Kidney tubule cell (primary cell): Measurements from ENCODE around the gene EYA3.

Experiments
- DNase-seq: peaks from one replicate; pipeline ENCODE4 v3.0.0-alpha.2; 2018; ENCODE audit warnings: low spot score

The EYA3 gene

GRCh38 chr1:28112388-28113241 is 24.2 kb upstream of the EYA3 start:
- peak; percentile 96 for DNase-seq

- DNase-seq: peak; percentile 57
Measured at GRCh38 chr1:28111157-28111556, 22.7 kb upstream of the EYA3 start.

DNA sequence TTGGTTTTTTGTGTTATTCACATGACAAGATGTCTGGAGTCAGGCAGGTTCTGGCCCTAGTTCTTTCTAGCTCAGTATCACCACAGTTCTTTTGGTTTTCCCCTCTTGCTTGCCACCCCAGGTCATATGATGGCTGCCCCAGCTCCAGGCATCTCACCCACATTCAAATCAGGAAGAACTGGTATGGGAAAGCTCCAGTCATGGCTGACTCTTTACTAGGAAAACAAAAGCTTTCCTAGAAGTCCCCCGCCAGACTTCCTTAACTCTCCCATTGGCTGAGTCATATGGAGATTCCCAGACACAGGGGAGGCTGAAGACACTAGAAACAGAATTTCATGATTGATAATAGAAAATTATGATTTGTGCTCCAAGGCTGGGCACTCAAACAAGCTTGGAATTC is 22.1 kb upstream of the EYA3 start:
- DNase-seq: peak; percentile 85

- DNase-seq: no peak
Measured at GRCh38 chr1:28109639-28110038, 21.2 kb upstream of the EYA3 start.

DNA sequence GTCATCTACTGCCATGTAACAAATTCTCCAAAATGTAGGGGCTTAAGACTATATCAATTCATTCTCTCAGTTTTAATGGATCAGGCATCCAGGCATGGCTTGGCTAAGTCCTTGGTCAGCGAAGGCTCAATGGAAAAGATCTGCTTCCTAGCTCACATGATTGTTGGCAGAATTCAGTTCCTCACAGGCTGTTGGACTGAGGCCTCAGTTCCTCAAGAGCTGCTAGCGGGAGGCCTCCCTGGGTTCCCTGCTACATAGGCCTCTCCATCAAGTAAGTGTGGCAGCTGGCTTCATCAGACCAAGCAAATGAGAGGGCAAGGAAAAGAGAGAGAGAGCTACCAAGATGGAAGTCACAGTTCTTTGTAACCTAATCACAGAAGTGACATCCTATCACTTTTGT is 19.6 kb upstream of the EYA3 start:
- DNase-seq: no peak

DNA sequence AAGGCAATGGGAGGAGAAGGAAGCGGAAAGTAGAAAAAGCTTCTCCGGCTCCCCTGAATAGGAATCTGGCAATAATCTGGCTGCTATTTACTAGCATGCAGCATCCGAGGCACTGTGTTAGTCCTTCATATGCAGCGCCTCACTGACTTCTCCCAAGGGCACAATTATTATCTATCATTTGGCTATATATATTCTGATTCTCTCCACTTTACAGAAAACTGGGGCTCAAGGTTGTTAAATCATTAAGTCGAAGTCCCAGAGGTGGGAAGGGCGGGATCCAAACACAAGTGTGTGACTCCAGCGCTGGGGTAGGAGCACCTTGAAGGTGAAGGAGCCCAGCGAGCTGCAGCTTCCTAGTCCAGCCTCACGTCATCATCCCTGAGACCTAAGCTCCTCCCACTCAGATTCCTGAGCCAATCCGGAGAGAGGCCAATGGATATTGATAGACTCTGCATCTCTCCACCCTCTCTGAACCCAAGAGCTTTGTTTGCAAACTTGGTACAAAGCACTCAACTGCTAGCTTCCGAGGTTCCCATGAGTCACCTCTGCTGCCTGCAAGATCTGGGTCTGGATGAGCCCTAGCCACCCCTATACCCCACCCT is 16.6 kb upstream of the EYA3 start:
- peak; percentile 89 for DNase-seq

DNA sequence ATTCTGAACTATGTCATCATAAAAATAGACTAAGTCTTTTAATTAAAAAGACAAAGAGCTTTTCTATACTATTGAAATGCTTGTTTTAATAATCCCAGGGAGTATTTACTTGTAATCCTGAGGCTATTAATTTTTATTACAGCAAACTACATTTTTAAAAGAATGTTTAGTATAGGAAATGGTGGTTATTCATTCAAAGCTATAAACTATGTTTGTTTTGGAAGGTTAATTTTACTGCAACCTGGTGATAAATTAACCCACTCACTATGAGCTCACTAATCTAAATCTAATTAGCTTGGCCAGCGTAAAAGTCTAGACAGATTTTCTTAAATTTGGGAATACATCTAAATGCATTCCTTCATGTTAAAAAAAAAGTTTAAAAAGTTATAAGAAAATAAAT is 13.8 kb upstream of the EYA3 start:
- no peak for DNase-seq

- DNase-seq: no peak
Measured at GRCh38 chr1:28099050-28099769, 10.8 kb upstream of the EYA3 start.

GRCh38 chr1:28097100-28097472 is 8.7 kb upstream of the EYA3 start:
- no peak for DNase-seq

GRCh38 chr1:28096210-28097099 is 8.0 kb upstream of the EYA3 start:
- DNase-seq: no peak

DNA sequence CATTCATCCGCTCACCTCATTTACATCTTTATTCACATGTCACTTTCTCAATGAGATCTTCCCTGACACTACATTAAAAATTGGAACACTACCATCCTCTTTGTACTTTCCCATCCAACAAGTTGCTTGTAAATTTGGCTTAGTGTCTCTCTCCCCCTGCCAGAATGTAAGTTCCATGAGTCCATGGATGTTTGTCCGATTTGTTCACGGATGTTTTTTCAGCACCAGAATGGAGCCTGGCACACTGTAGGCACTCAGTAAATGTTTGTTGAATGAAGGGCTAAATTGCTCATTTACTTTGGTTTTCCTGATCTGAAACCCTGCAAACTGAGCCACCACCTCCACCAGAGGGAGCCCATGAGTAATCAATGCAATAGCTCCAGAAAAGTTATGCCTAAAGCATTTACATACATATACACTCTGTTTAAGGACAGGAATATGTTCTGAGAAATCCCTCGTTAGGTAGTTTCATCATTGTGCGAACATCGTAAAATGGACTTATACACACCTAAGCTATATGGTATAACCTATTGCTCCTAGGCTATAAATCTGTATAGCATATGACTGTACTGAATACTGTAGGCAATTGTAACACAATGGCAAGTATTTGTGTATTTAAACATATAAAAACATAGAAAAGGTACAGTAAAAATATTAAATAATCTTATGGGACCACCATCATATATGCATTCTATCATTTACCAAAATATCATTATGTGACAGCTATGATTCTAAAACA is 2.8 kb upstream of the EYA3 start:
- DNase-seq: peak; percentile 74

DNA sequence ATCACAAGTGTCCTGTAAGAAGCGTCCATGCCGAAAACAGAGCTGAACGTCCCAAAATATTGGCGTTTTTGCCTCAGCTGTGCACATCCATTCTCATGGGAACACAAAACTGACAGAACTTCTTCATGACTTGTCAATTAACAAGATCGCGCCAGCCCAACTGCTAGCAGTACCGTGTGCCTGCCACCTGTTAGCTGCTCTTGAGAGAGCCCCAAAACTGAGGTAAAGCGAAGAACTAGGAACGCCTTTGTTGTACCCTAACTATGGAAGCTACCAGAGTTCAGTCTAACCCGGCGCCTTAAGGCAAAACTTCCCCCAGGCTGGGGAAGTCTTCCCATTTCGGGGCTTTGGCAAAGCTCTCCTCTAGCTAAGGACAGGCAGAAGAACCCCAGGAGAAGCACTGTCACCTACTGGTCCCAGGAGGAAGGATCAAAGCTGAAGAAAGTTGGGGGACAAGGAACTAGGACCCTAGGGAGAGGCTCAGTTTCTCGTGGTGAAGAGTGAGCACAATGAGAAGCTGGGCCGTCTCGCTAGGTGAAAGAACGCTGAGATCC is 719 bp downstream of the EYA3 start:
- DNase-seq: peak; percentile 42

- no peak for DNase-seq
Measured at GRCh38 chr1:28086651-28087050, 1.8 kb downstream of the EYA3 start.

DNA sequence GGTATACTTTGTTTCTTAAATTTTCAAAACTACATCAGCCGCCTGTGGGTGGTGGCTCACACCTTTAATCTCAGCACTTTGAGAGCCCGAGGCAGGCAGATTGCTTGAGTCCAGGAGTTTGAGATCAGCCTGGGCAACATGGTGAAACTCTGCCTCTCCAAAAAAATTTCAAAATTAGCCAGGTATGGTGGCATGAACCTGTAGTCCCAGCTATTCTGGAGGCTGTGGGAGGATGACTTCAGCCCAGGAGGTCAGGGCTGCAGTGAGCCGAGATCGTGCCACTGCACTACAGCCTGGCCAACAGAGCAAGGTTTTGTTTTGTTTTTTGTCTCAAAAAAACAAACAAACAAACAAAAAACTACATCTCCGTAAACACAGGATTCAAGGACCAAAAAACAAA is 3.3 kb downstream of the EYA3 start:
- DNase-seq: no peak

- no peak for DNase-seq
Measured at GRCh38 chr1:28083876-28084275, 4.5 kb downstream of the EYA3 start.

DNA sequence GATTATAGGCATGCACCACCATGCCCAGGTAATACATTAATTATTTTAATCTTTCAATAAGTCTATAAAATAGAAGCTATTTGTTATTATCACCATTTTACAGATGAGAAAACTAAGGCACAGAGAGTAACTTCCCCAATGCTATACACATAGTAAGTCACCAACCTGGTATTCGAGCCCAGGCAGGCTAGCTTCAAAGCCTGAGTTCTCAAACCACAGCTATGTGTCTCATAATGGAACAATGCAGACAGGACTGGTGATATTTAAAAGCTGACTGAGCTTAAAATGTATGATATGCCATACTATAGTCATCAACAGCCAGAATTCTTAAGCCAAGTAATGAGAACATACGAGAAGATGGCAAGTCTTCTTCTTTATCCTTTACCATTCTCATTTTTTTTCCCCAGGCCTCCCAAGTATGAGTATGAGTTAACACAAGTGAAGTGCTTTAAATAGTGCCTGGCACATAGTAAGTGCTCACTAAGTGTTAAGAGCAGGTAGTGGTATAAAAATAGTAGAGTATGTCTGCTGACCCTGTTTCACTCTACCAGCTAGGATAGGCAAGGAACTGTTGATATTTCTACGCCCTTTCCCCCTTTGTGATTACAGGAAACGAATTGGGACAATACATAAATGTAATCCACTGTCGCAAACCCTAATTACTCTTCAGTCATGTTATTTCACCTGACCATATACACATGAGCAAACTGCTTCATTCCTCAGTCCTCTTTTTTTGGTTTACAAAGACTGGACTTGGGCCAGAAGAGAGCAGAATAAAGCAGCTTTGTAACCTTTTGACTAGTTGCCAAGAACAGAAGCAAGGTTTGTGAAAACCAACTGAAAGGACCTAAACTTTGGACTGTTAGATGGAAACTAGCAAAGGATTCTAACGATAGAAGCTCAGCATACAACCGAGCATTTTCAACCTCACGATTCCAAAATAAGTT is 9.5 kb downstream of the EYA3 start:
- peak; percentile 96 for DNase-seq

DNA sequence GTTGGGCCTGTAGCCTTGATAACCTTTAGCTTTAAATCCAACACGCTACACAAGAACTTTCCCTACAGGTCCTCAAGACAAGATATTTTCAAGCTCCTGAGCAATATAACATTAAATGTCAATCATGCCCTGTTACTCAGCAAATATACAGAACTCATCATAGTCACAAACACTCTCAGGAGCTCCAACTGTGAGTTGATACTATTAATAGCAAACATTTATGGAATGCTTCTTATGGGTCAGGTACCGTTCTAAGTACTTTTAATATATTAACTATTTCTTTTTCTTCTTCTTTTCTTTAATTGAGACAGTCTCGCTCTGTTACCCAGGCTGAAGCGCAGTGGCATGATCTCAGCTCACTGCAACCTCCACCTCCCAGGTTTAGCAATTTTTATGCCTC is 10.1 kb downstream of the EYA3 start:
- DNase-seq: peak; percentile 91

GRCh38 chr1:28074892-28075511 is 13.4 kb downstream of the EYA3 start:
- no peak for DNase-seq

GRCh38 chr1:28073867-28074266 is 14.5 kb downstream of the EYA3 start:
- no peak for DNase-seq
